OCI-LY1 (cell line): Measurements from ENCODE around the gene ZXDC.

Source experiments
- H2AFZ ChIP-seq: fragments of 200-600 bp; sonication (generic), shearing (Covaris generic); 2 replicates; pipeline ENCODE4 v1.6.0; 2014; ENCODE audit warnings: antibody characterized with exemption, mild to moderate bottlenecking, low read length
- H3F3A ChIP-seq: fragments of 200-600 bp; sonication (generic), shearing (Covaris generic); 2 replicates; pipeline ENCODE4 v1.6.0; 2014; ENCODE audit warnings: mild to moderate bottlenecking, antibody characterized with exemption, low read length, moderate library complexity; ENCODE audit not compliant: insufficient read depth
- H3K27ac ChIP-seq: fragments of 200-600 bp; sonication (generic); 2 replicates; pipeline ENCODE4 v1.5.1; 2014; ENCODE audit warnings: low read length, mixed run types, mild to moderate bottlenecking, low read depth; ENCODE audit not compliant: poor library complexity, severe bottlenecking
- H3K27me3 ChIP-seq: fragments of 200-600 bp; sonication (generic); 2 replicates; pipeline ENCODE4 v1.6.0; 2014; ENCODE audit warnings: antibody characterized with exemption, mild to moderate bottlenecking, low read length, moderate library complexity; ENCODE audit not compliant: insufficient read depth
- H3K36me3 ChIP-seq: fragments of 200-600 bp; sonication (generic); 2 replicates; pipeline ENCODE4 v1.6.1; 2014; ENCODE audit warnings: mild to moderate bottlenecking, antibody characterized with exemption, low read length, moderate library complexity, mixed read lengths; ENCODE audit not compliant: insufficient read depth
- H3K4me1 ChIP-seq: fragments of 200-600 bp; sonication (generic); 2 replicates; pipeline ENCODE4 v1.5.1; 2014; ENCODE audit warnings: mild to moderate bottlenecking, low read length, moderate library complexity; ENCODE audit not compliant: insufficient read depth, severe bottlenecking
- H3K4me2 ChIP-seq: fragments of 200-600 bp; sonication (generic), shearing (Covaris generic); 2 replicates; pipeline ENCODE4 v1.6.1; 2014; ENCODE audit warnings: low read length
- H3K4me3 ChIP-seq: fragments of 200-600 bp; sonication (generic); 2 replicates; pipeline ENCODE4 v1.5.1; 2014; ENCODE audit warnings: low read length, low read depth, mild to moderate bottlenecking, mixed read lengths; ENCODE audit not compliant: poor library complexity, severe bottlenecking
- H3K79me2 ChIP-seq: fragments of 200-600 bp; shearing (Covaris generic); 2 replicates; pipeline ENCODE4 v1.6.1; 2016; ENCODE audit warnings: mixed run types, low read length, mixed read lengths; ENCODE audit not compliant: insufficient read depth
- H3K9ac ChIP-seq: fragments of 200-600 bp; sonication (generic), shearing (Covaris generic); 2 replicates; pipeline ENCODE4 v1.6.1; 2014; ENCODE audit warnings: mild to moderate bottlenecking, low read length, mixed read lengths
- H3K9me2 ChIP-seq: fragments of 200-600 bp; sonication (generic), shearing (Covaris generic); 2 replicates; pipeline ENCODE4 v1.6.1; 2014; ENCODE audit warnings: low read depth, mild to moderate bottlenecking, low read length, mixed read lengths
- H3K9me3 ChIP-seq: fragments of 200-600 bp; shearing (Covaris generic); 2 replicates; pipeline ENCODE4 v1.6.1; 2014; ENCODE audit warnings: low read length, mixed read lengths
- H4K20me1 ChIP-seq: fragments of 200-600 bp; sonication (generic), shearing (Covaris generic); 2 replicates; pipeline ENCODE4 v1.6.0; 2016; ENCODE audit warnings: mild to moderate bottlenecking, low read length; ENCODE audit not compliant: insufficient read depth
- CTCF ChIP-seq: fragments of 200-600 bp; sonication (generic), shearing (Covaris generic); IDR thresholded peaks from 2 replicates; pipeline ENCODE4 v1.5.1; 2017; ENCODE audit warnings: mild to moderate bottlenecking, antibody characterized with exemption, low read length, moderate library complexity, mixed read lengths
- EZH2 ChIP-seq: fragments of 200-600 bp; sonication (generic), shearing (Covaris generic); IDR thresholded peaks from 2 replicates; pipeline ENCODE4 v1.8.0; 2017; ENCODE audit warnings: borderline replicate concordance, mixed run types, mild to moderate bottlenecking, antibody characterized with exemption, low read length, moderate library complexity, mixed read lengths

ZXDC gene

DNA sequence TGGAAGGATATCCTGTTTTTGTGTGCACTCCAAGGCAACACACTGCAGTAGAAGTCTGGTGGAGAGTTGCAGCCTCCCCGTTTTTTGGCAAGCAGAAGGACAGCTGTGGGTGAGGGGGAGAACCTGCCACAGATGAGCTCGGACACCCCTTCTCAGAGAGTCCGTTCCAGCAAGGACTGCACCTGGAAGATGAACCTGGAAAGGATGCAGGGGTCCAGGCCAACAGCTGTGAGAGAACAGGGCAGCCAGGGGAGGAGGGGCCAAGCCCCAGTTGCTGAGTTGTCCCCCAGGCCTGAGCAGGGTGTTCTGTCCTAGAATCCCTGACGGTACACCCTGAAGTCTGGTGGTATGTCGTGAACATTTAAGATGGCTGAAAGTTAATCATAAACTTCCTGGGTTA is 30.2 kb downstream of the ZXDC start:
- H2AFZ ChIP-seq, result no peak overlapping the region
- TF ChIP-seq CTCF (no peak), EZH2 (no peak)
- no peaks in the 10 kb centered on the region for H3K9me3 ChIP-seq
- no peaks in the 10 kb centered on the region for H3K27me3 ChIP-seq
- no peaks in the 10 kb centered on the region for H3K9me2 ChIP-seq
- H3K27ac ChIP-seq, result no peak overlapping the region
- no peaks in the 10 kb centered on the region for H4K20me1 ChIP-seq
- no peaks in the 10 kb centered on the region for H3K36me3 ChIP-seq
- no peaks in the 10 kb centered on the region for H3F3A ChIP-seq
- no peak overlapping the region for H3K4me2 ChIP-seq
- H3K9ac ChIP-seq, result no peak overlapping the region
- no peaks in the 10 kb centered on the region for H3K4me1 ChIP-seq
- no peak overlapping the region for H3K4me3 ChIP-seq
- H3K79me2 ChIP-seq, result no peaks in the 10 kb centered on the region

GRCh38 chr3:126442856-126443242 is 32.8 kb downstream of the ZXDC start:
- Histone ChIP-seq H2AFZ (no peak overlapping the region), H3K4me3 (no peak overlapping the region), H3F3A (no peaks in the 10 kb centered on the region), H3K27ac (no peak overlapping the region), H3K4me2 (no peak overlapping the region), H3K4me1 (no peaks in the 10 kb centered on the region), H3K79me2 (no peaks in the 10 kb centered on the region), H3K9me3 (no peaks in the 10 kb centered on the region), H3K27me3 (no peaks in the 10 kb centered on the region), H3K9ac (no peak overlapping the region), H4K20me1 (no peaks in the 10 kb centered on the region), H3K36me3 (peaks cover 5% of the 10 kb centered on the region; the same call in 1 of the 2 replicates), H3K9me2 (no peaks in the 10 kb centered on the region)
- TF ChIP-seq EZH2 (no peak), CTCF (no peak)

- Histone ChIP-seq H3F3A (no peaks in the 10 kb centered on the region), H3K9me3 (no peaks in the 10 kb centered on the region), H3K9me2 (no peaks in the 10 kb centered on the region), H4K20me1 (no peaks in the 10 kb centered on the region), H3K27ac (no peak overlapping the region), H3K36me3 (peaks cover 7% of the 10 kb centered on the region; the same call in 1 of the 2 replicates), H3K79me2 (no peaks in the 10 kb centered on the region), H3K4me3 (no peak overlapping the region), H3K4me2 (no peak overlapping the region), H3K9ac (no peak overlapping the region), H2AFZ (no peak overlapping the region), H3K4me1 (no peaks in the 10 kb centered on the region), H3K27me3 (no peaks in the 10 kb centered on the region)
- TF ChIP-seq EZH2 (no peak), CTCF (no peak)
These were observed 33.4 kb downstream of the ZXDC start for GRCh38 chr3:126442094-126442855.
